CD4-positive, CD25-positive, alpha-beta regulatory T cell (primary cell): Measurements from ENCODE around the gene TAF4. TPM values are rescaled to one million over a fixed set of nuclear protein-coding genes. Genes with fewer than 3 reads are reported as not detected.
"Not testable (repeated sequence)": the region's sequence is repeated elsewhere in the genome, so short reads cannot be mapped to it uniquely, and the experiment has no call there.

Source experiments
- ATAC-seq, 2 donors: fragments of 150-1000 bp; cut with Tn5 transposase; one replicate each; pipeline ENCODE4 v1.10.0; 2021; ENCODE audit warnings: low read depth in 2 of 2, moderate number of reproducible peaks in 2 of 2, moderate library complexity in 1 of 2
- DNase-seq, 3 donors: peaks; one replicate each; pipeline versions ENCODE4 v3.0.0 to v3.0.0-alpha.2; 2012 to 2022; ENCODE audit warnings: mixed read lengths in 1 of 3
- H3K27ac ChIP-seq: one replicate; pipeline ENCODE4 v1.7.0; 2013; ENCODE audit warnings: mild to moderate bottlenecking, low read length; ENCODE audit not compliant: insufficient read depth, poor library complexity, severe bottlenecking
- H3K27me3 ChIP-seq: one replicate; pipeline ENCODE4 v1.7.0; 2013; ENCODE audit warnings: low read length; ENCODE audit not compliant: control insufficient read depth, insufficient read depth
- H3K36me3 ChIP-seq: one replicate; pipeline ENCODE4 v1.7.0; 2013; ENCODE audit warnings: mild to moderate bottlenecking, low read length, moderate library complexity; ENCODE audit not compliant: control insufficient read depth, insufficient read depth
- H3K4me1 ChIP-seq: 2 replicates; pipeline ENCODE4 v1.7.0; 2013; ENCODE audit warnings: mild to moderate bottlenecking, low read length; ENCODE audit not compliant: insufficient read depth, control insufficient read depth, poor library complexity, severe bottlenecking
- H3K4me3 ChIP-seq: one replicate; pipeline ENCODE4 v1.7.0; 2013; ENCODE audit warnings: low read depth, mild to moderate bottlenecking, low read length, moderate library complexity
- H3K9me3 ChIP-seq, 2 experiments: 1 replicate in 1 of 2; 2 replicates in 1 of 2; pipeline ENCODE4 v1.7.0; 2013; ENCODE audit warnings: low read length in 2 of 2, mild to moderate bottlenecking in 1 of 2, moderate library complexity in 1 of 2; ENCODE audit not compliant: control insufficient read depth in 2 of 2
- H3K27ac Mint-ChIP-seq, 3 donors: one replicate each; pipeline ENCODE4 v1.8.0; 2020 to 2022; ENCODE audit warnings: mild to moderate bottlenecking in 3 of 3, mixed read lengths in 3 of 3, moderate library complexity in 2 of 3
- H3K27me3 Mint-ChIP-seq: one replicate; pipeline ENCODE4 v1.8.0; 2022; ENCODE audit warnings: mild to moderate bottlenecking, mixed read lengths
- H3K36me3 Mint-ChIP-seq: one replicate; pipeline ENCODE4 v1.8.0; 2020; ENCODE audit warnings: mixed read lengths
- H3K4me1 Mint-ChIP-seq, 4 donors: one replicate each; pipeline ENCODE4 v1.8.0; 2020 to 2022; ENCODE audit warnings: mixed read lengths in 4 of 4, mild to moderate bottlenecking in 1 of 4
- H3K4me3 Mint-ChIP-seq, 4 donors: one replicate each; pipeline ENCODE4 v1.8.0; 2020 to 2022; ENCODE audit warnings: mild to moderate bottlenecking in 4 of 4, mixed read lengths in 4 of 4, moderate library complexity in 3 of 4
- H3K9me3 Mint-ChIP-seq, 7 donors: one replicate each; pipeline ENCODE4 v1.8.0; 2020 to 2022; ENCODE audit warnings: mixed read lengths in 7 of 7, mild to moderate bottlenecking in 3 of 7, moderate library complexity in 2 of 7
- polyA plus RNA-seq, 4 donors: library from polyadenylated mRNA; unstranded; fragments of 300-500 nt; fragmentation: Illumina TruSeq; gene quantifications; one replicate each; pipeline ENCODE4 v1.2.3, GENCODE V29; 2021
- total RNA-seq: library from RNA; stranded (reverse); gene quantifications from one replicate; pipeline ENCODE4 v1.2.3, GENCODE V29; 2022

Gene TAF4
- total and polyA plus RNA-seq, 5 donors from 2014 or later = 0.76 to 20.4 (median 0.91) TPM

DNA sequence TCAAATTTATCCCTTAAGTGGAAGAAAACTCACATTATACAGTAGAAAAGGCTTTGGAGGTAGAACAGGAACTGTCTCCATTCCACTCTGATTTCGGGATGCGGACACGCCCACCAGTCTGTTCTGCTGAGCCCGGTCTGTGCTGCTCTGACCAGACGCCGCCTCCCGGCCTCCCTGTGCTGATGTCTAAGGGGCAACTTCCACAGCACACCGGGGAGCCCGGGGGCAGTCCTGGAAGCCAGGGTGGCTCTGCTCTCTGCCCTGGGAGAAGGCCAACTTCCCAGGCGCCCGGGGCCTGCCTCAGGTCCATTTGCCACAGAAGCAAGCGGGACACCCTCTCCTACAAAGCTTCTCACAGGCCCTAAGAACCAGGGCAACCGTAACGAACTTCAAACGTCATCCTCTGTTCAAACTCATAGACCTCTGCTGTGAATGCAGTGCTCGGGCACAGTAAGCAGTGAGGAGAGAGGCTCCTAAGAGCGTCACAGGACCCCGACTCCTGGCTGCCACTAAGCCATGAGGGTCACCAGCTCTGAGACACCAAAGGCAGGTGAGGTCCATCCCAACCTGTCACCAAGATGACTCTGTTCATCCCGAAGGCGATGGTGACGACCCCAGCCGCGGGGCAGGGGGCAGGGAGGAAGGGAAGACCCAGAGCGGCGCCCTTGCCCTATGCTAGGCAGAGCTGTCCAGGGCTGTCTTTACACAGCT, 5.6 kb downstream of the TAF4 start:
- H3K36me3 Mint-ChIP-seq = no peaks in the 10 kb centered on the region
- peak overlapping the region in 1 of 3 donors; percentile 64 for H3K27ac Mint-ChIP-seq
- peaks cover 15 to 69% (median 43%) of the 10 kb centered on the region in 4 donors for H3K4me1 Mint-ChIP-seq
- no peaks in the 10 kb centered on the region for H3K27me3 ChIP-seq
- no peaks in the 10 kb centered on the region for H3K27me3 Mint-ChIP-seq
- peak overlapping the region in 3 of 4 donors; percentile 10 to 72 (median 41) for H3K4me3 Mint-ChIP-seq
- peaks cover 39% of the 10 kb centered on the region for H3K4me1 ChIP-seq
- DNase-seq (no peak), ATAC-seq (no peak)
- no peak overlapping the region for H3K27ac ChIP-seq
- H3K4me3 ChIP-seq = no peak overlapping the region
- no peaks in the 10 kb centered on the region for H3K36me3 ChIP-seq
- H3K9me3 ChIP-seq = no peaks in the 10 kb centered on the region
- no peaks in the 10 kb centered on the region for H3K9me3 Mint-ChIP-seq

DNA sequence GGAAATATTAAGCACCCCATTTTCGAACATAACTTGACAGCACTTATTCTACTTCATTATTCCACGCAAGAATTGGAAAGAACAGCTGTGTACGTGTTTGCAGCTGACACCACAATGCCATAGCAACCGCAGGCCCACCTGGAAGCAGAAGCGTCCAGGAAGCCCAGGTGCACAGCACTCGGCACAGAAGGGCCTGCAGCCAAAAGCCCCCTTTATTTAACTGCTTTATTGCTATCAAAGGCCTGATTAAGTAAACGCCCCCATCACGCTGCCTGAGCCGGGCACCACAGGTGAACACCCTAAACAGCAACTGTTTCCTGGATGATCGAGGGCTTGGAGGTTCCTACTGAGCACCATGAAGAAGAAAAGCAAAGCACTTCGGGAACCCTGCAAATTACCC, 6.3 kb downstream of the TAF4 start:
- Mint-ChIP-seq H3K4me1 (peaks cover 15 to 75% (median 49%) of the 10 kb centered on the region in 4 donors), H3K4me3 (peak overlapping the region in 2 of 4 donors; percentile 10 to 41), H3K27ac (peak overlapping the region in 1 of 3 donors; percentile 64), H3K27me3 (no peaks in the 10 kb centered on the region), H3K36me3 (no peaks in the 10 kb centered on the region), H3K9me3 (no peaks in the 10 kb centered on the region)
- H3K27me3 ChIP-seq = no peaks in the 10 kb centered on the region
- H3K4me3 ChIP-seq = no peak overlapping the region
- H3K27ac ChIP-seq = no peak overlapping the region
- peaks cover 39% of the 10 kb centered on the region for H3K4me1 ChIP-seq
- DNase-seq (no peak), ATAC-seq (no peak)
- no peaks in the 10 kb centered on the region for H3K36me3 ChIP-seq
- no peaks in the 10 kb centered on the region for H3K9me3 ChIP-seq

DNA sequence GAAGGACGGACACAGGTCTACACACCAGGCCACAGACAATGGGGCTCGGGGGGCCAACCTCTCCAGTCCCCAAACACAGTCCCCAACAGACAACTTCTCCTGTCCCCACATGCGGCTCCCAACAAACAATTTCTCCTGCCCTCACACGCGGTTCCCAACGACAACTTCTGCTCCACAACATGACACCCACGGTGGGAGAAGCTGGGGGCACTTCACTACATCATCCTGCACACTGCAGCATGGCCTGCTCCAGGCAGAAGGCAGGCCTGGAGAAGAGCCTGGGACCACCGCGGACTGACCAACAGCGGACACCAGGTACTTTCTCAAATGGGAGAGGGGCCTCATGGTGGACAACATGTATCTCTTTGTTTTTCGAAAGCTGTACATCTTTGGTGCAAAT, 6.7 kb downstream of the TAF4 start:
- no peaks in the 10 kb centered on the region for H3K36me3 ChIP-seq
- H3K4me1 ChIP-seq = peaks cover 34% of the 10 kb centered on the region
- no peaks in the 10 kb centered on the region for H3K9me3 Mint-ChIP-seq
- H3K9me3 ChIP-seq = no peaks in the 10 kb centered on the region
- peak overlapping the region in 1 of 3 donors; percentile 64 for H3K27ac Mint-ChIP-seq
- no peaks in the 10 kb centered on the region for H3K36me3 Mint-ChIP-seq
- no peak for DNase-seq
- H3K27me3 Mint-ChIP-seq = no peaks in the 10 kb centered on the region
- peaks cover 15 to 77% (median 50%) of the 10 kb centered on the region in 4 donors for H3K4me1 Mint-ChIP-seq
- H3K27ac ChIP-seq = no peak overlapping the region
- ATAC-seq = no peak
- H3K4me3 ChIP-seq = no peak overlapping the region
- H3K4me3 Mint-ChIP-seq = no peak overlapping the region
- no peaks in the 10 kb centered on the region for H3K27me3 ChIP-seq

DNA sequence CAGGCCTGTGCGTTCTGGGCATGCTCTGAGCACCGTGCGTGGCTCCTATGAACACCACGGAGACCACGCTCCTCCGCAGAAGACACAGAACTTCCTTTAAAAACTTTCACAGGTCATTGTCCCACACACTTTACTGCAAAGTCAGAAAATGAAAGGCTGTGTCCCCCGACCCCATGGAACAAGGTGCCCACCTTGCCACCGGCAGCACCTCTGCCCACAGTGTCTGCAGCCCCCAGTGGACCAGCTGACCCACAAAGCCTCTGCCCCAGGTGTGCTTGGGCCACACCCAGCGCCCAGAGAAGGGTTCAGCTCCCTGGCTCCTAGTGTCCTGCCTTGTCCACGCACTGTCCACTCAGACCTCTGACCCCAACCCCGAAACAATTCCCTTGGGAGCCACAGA, 8.7 kb downstream of the TAF4 start:
- no peaks in the 10 kb centered on the region for H3K36me3 Mint-ChIP-seq
- H3K4me3 ChIP-seq = no peak overlapping the region
- ATAC-seq (no peak), DNase-seq (no peak)
- no peaks in the 10 kb centered on the region for H3K27me3 ChIP-seq
- no peaks in the 10 kb centered on the region for H3K27me3 Mint-ChIP-seq
- H3K36me3 ChIP-seq = no peaks in the 10 kb centered on the region
- H3K4me3 Mint-ChIP-seq = no peak overlapping the region
- H3K4me1 ChIP-seq = peaks cover 18% of the 10 kb centered on the region
- no peaks in the 10 kb centered on the region for H3K9me3 Mint-ChIP-seq
- peak overlapping the region in 1 of 3 donors; percentile 65 for H3K27ac Mint-ChIP-seq
- H3K9me3 ChIP-seq = no peaks in the 10 kb centered on the region
- H3K27ac ChIP-seq = no peak overlapping the region
- H3K4me1 Mint-ChIP-seq = peaks cover 9 to 71% (median 38%) of the 10 kb centered on the region in 4 donors

DNA sequence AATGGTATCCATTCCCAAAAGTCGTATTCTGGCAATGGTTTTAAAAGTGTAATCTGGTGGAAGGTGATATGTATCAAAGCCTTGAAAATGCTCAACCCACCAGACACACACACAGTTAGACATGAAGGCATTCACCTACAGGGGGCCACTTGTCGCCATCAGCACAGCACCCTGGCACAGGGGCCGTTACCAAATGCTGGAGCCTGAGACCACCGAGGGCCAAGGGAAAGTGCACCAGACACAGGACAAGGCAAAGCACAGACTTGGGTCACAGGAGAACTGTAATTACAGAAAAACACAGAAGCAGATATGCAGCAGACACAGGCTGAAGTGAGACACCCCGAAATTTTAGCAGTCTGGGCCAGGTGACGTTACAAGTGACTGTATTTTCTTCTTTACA, 9.3 kb downstream of the TAF4 start:
- peaks cover 16% of the 10 kb centered on the region for H3K4me1 ChIP-seq
- no peaks in the 10 kb centered on the region for H3K36me3 Mint-ChIP-seq
- peaks cover 3 to 70% (median 34%) of the 10 kb centered on the region in 4 donors for H3K4me1 Mint-ChIP-seq
- no peak for DNase-seq
- H3K27ac ChIP-seq = no peak overlapping the region
- H3K27ac Mint-ChIP-seq = no peak overlapping the region
- no peak for ATAC-seq
- no peak overlapping the region for H3K4me3 ChIP-seq
- no peaks in the 10 kb centered on the region for H3K9me3 ChIP-seq
- no peaks in the 10 kb centered on the region for H3K9me3 Mint-ChIP-seq
- no peaks in the 10 kb centered on the region for H3K36me3 ChIP-seq
- no peaks in the 10 kb centered on the region for H3K27me3 Mint-ChIP-seq
- no peaks in the 10 kb centered on the region for H3K27me3 ChIP-seq
- H3K4me3 Mint-ChIP-seq = no peak overlapping the region

DNA sequence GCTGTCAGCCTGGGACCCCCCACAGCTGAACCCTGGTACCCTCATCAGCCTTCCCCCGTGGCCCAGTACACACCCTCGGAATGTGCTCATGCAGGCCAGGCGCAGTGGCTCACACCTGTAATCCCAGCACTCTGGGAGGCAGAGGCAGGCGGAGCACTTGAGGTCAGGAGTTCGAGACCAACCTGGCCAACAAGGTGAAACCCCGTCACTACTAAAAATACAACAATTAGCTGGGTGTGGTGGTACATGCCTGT, 9.9 kb downstream of the TAF4 start:
- H3K9me3 ChIP-seq, H3K27ac ChIP-seq, H3K27ac Mint-ChIP-seq, H3K9me3 Mint-ChIP-seq, H3K36me3 Mint-ChIP-seq, ATAC-seq, H3K4me3 ChIP-seq, DNase-seq, H3K27me3 ChIP-seq, H3K36me3 ChIP-seq, H3K27me3 Mint-ChIP-seq: not testable (repeated sequence)
- Mint-ChIP-seq H3K4me1 (peaks cover 0 to 66% (median 32%) of the 10 kb centered on the region in 4 donors), H3K4me3 (peak overlapping the region in 2 of 4 donors; percentile 11 to 61)
- peaks cover 18% of the 10 kb centered on the region for H3K4me1 ChIP-seq

DNA sequence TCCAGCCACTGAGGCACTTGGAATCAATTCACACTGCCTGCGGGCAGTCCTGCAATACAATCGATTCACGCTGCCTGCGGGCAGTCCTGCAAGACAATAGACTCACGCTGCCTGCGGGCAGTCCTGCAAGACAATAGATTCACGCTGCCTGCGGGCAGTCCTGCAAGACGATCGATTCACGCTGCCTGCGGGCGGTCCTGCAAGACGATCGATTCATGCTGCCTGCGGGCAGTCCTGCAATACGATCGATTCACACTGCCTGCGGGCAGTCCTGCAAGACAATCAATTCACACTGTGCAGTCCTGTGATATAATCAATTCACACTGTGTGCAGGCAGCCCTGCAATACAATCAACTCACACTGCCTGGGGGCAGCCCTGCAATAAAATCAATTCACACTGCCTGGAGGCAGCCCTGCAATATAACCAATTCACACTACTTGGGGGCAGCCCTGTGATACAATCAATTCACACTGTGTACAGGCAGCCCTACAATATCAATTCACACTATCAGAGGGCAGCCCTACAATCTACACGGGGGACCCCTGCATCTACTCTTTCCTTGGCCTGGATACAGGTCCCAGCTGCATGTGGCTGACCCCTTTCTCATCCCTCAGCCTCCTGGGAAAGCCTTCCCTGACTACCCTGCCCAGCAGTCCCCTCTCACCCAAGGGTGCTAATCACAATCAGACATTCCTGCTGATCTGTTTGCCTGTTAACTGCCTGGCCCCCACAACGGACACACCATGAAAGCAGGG, 10.4 kb downstream of the TAF4 start:
- H3K27me3 ChIP-seq = no peaks in the 10 kb centered on the region
- no peaks in the 10 kb centered on the region for H3K27me3 Mint-ChIP-seq
- no peak overlapping the region for H3K27ac Mint-ChIP-seq
- no peaks in the 10 kb centered on the region for H3K9me3 Mint-ChIP-seq
- H3K27ac ChIP-seq = no peak overlapping the region
- peaks cover 13% of the 10 kb centered on the region for H3K4me1 ChIP-seq
- H3K9me3 ChIP-seq = no peaks in the 10 kb centered on the region
- no peaks in the 10 kb centered on the region for H3K36me3 ChIP-seq
- ATAC-seq (no peak), DNase-seq (no peak)
- peaks cover 0 to 64% (median 31%) of the 10 kb centered on the region in 4 donors for H3K4me1 Mint-ChIP-seq
- no peak overlapping the region for H3K4me3 ChIP-seq
- H3K36me3 Mint-ChIP-seq = peaks cover 3% of the 10 kb centered on the region
- H3K4me3 Mint-ChIP-seq = peak overlapping the region in 2 of 4 donors; percentile 11 to 27
